PFSK-1 (cell line): ENCODE measurements around the gene PMPCA.

Source experiments
- POLR2AphosphoS5 ChIP-seq: IDR thresholded peaks from 2 replicates; pipeline ENCODE4 v1.6.1; 2012; ENCODE audit warnings: low read depth, mild to moderate bottlenecking, control low read depth, low read length, moderate library complexity
- TAF1 ChIP-seq: IDR thresholded peaks from 2 replicates; pipeline ENCODE4 v1.6.1; 2012; ENCODE audit warnings: low read length, control low read depth, borderline replicate concordance; ENCODE audit not compliant: insufficient read depth
- TF ChIP-seq, protein P1 (sequence below), 2 experiments: IDR thresholded peaks; 2 replicates each; pipeline versions ENCODE4 v1.6.1 to v1.8.0; 2011 to 2012; ENCODE audit warnings: low read depth in 2 of 2, low read length in 2 of 2, control low read depth in 1 of 2, inconsistent platforms in 1 of 2, mild to moderate bottlenecking in 1 of 2, moderate library complexity in 1 of 2; ENCODE audit not compliant: insufficient read depth in 1 of 2

DNA sequence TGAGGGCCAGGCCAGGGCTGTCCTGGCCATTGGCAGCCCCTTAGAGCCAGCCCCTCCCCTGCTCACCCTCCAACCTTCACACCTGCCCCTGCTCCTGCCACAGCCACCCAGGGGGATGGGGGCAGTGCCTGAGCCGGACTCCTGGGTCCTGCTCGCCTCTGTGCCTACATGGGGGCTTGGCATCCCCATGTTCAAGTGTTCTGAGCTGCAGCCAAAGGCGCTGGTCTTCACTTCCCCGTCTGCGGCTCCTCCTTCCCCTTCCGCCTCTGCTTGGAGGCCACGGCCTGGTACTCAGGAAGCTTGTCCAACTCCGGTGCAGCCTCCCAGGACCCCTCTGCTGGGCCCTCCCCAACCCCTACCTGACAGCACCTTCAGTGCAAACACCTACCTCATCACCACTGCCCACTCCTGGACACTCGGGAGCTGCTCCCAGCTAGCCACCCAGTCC is 44.7 kb upstream of the PMPCA start:
- TF ChIP-seq POLR2AphosphoS5 (no peak), TAF1 (no peak)
- TF ChIP-seq, protein P1, sequence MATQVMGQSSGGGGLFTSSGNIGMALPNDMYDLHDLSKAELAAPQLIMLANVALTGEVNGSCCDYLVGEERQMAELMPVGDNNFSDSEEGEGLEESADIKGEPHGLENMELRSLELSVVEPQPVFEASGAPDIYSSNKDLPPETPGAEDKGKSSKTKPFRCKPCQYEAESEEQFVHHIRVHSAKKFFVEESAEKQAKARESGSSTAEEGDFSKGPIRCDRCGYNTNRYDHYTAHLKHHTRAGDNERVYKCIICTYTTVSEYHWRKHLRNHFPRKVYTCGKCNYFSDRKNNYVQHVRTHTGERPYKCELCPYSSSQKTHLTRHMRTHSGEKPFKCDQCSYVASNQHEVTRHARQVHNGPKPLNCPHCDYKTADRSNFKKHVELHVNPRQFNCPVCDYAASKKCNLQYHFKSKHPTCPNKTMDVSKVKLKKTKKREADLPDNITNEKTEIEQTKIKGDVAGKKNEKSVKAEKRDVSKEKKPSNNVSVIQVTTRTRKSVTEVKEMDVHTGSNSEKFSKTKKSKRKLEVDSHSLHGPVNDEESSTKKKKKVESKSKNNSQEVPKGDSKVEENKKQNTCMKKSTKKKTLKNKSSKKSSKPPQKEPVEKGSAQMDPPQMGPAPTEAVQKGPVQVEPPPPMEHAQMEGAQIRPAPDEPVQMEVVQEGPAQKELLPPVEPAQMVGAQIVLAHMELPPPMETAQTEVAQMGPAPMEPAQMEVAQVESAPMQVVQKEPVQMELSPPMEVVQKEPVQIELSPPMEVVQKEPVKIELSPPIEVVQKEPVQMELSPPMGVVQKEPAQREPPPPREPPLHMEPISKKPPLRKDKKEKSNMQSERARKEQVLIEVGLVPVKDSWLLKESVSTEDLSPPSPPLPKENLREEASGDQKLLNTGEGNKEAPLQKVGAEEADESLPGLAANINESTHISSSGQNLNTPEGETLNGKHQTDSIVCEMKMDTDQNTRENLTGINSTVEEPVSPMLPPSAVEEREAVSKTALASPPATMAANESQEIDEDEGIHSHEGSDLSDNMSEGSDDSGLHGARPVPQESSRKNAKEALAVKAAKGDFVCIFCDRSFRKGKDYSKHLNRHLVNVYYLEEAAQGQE (IDR thresholded peaks at IDR 0.05; ENCODE audit: insufficient read depth in 1 of 2, low read depth in 2 of 2, low read length in 2 of 2): no peak
